Measurements from ENCODE around the gene TMOD3.

Gene TMOD3

DNA sequence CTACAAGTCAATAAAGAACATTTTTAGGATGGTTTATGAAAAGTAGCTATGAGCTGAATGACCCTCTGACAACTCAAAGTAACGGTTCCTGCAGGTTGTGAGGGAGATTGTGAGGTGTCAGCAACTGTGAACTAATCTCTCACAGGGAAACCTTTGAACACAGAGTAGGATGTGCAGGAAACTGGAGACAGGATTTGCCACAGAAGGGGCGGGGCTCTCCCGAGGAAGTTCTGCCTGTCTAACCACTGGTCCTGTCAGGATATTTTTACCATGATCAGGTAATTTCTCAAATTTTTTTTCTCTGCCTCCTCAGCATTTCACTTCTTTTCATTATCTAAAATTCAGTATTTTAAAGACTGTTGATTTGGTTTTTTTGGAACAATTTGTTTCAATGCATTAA, 108.8 kb downstream of the TMOD3 start:
- H3K4me1 Mint-ChIP-seq (ENCODE audit: low read depth): peaks cover 9% of the 10 kb centered on the region
- H3K9me3 Mint-ChIP-seq: no peaks in the 10 kb centered on the region
- H3K36me3 Mint-ChIP-seq (ENCODE audit: low read depth): peaks cover 40% of the 10 kb centered on the region
- no peak overlapping the region for H3K4me3 Mint-ChIP-seq
- H3K27ac Mint-ChIP-seq: peak overlapping the region; percentile 18
- no peaks in the 10 kb centered on the region for H3K27me3 Mint-ChIP-seq

DNA sequence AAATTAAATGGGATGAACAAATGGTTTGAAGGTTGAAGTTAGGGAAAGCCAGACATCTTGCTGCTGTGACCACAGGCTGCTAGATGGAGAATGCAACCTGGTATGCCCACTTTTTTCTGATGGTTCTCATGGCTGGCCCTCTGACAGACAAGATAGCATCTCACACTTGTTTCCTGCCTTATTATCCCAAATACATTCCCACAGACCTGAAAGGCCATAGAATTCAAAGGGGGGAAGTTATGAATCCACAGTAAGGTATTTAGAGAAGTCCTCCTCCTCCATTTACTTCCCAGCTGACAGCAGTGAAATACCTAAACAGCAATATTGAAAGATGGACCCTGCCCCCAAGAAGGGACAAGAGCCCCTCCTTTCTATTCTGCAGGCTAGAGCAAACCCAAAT, 109.8 kb downstream of the TMOD3 start:
- Mint-ChIP-seq H3K27ac (no peak overlapping the region), H3K4me1 (ENCODE audit: low read depth) (peaks cover 9% of the 10 kb centered on the region), H3K4me3 (no peak overlapping the region), H3K9me3 (no peaks in the 10 kb centered on the region), H3K36me3 (ENCODE audit: low read depth) (peaks cover 48% of the 10 kb centered on the region), H3K27me3 (no peaks in the 10 kb centered on the region)

DNA sequence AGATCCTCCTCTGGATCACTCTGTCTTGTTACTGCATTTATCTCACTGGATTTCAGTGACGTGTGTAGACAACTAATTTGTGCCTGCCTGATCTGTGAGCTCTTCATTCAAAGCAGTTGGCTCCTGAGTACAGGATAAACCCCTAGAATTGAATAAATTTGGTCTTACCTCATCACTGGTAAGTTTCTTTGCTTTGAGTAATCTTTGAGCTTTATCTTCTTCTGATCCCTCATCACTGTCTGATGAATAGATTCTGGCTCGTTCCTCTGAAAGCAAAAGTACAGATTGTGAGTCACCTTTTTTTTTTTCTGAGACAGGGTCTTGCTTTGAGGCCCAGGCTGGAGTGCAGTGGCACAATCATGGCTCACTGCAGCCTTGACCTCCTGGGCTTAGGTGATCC, 117.7 kb downstream of the TMOD3 start:
- H3K27ac Mint-ChIP-seq: no peak overlapping the region
- no peaks in the 10 kb centered on the region for H3K27me3 Mint-ChIP-seq
- peaks cover 78% of the 10 kb centered on the region for H3K36me3 Mint-ChIP-seq (ENCODE audit: low read depth)
- H3K9me3 Mint-ChIP-seq: no peaks in the 10 kb centered on the region
- H3K4me3 Mint-ChIP-seq: no peak overlapping the region
- H3K4me1 Mint-ChIP-seq (ENCODE audit: low read depth): peaks cover 5% of the 10 kb centered on the region

- H3K36me3 Mint-ChIP-seq (ENCODE audit: low read depth): peaks cover 84% of the 10 kb centered on the region
- H3K4me3 Mint-ChIP-seq: no peak overlapping the region
- H3K4me1 Mint-ChIP-seq (ENCODE audit: low read depth): no peaks in the 10 kb centered on the region
- H3K9me3 Mint-ChIP-seq: no peaks in the 10 kb centered on the region
- no peaks in the 10 kb centered on the region for H3K27me3 Mint-ChIP-seq
- no peak overlapping the region for H3K27ac Mint-ChIP-seq
Measured at GRCh38 chr15:51952805-51953204, 123.4 kb downstream of the TMOD3 start.

DNA sequence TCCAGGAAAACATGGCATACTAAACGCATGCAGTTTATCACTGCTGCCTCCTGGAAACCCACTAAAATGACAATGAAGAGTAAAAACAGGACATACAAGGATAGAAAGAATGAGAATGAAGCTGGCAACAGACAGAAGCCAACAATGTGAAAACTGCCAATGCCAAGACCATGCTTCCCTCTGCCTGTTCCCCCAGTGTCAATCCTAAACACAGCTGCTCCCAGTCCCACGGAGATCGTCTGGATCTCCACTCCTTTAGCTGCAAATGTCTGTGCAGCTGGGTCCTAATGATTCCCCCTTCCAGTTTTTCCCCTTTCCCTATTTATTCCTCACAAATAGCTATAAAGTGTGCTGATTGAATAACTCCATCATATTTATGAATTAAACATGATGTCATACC, 126.1 kb downstream of the TMOD3 start:
- Mint-ChIP-seq H3K4me3 (no peak overlapping the region), H3K9me3 (no peaks in the 10 kb centered on the region), H3K27ac (no peak overlapping the region), H3K36me3 (ENCODE audit: low read depth) (peaks cover 80% of the 10 kb centered on the region), H3K27me3 (no peaks in the 10 kb centered on the region), H3K4me1 (ENCODE audit: low read depth) (no peaks in the 10 kb centered on the region)

Data from stimulated activated naive CD8-positive, alpha-beta T cell treated with anti-CD3 and anti-CD28 coated beads, Interleukin-15, Interleukin-2, amounts not matched to agents 100 ng/mL and 50 ng/mL, for 24 hours (primary cell).